A549 (cell line): ENCODE measurements around the gene CDH22.

Experiments used
- KDM5A ChIP-seq: fragments of 200-600 bp; sonication (generic); IDR thresholded peaks from 2 replicates; pipeline ENCODE4 v1.6.1; 2016; ENCODE audit warnings: antibody characterized with exemption, mild to moderate bottlenecking
- TF ChIP-seq, protein P1 (sequence below): fragments of >200 bp; sonication (Bioruptor Twin); formaldehyde crosslinking; IDR thresholded peaks from 3 replicates; pipeline ENCODE4 v1.5.1; 2016

- TF ChIP-seq, protein P1, sequence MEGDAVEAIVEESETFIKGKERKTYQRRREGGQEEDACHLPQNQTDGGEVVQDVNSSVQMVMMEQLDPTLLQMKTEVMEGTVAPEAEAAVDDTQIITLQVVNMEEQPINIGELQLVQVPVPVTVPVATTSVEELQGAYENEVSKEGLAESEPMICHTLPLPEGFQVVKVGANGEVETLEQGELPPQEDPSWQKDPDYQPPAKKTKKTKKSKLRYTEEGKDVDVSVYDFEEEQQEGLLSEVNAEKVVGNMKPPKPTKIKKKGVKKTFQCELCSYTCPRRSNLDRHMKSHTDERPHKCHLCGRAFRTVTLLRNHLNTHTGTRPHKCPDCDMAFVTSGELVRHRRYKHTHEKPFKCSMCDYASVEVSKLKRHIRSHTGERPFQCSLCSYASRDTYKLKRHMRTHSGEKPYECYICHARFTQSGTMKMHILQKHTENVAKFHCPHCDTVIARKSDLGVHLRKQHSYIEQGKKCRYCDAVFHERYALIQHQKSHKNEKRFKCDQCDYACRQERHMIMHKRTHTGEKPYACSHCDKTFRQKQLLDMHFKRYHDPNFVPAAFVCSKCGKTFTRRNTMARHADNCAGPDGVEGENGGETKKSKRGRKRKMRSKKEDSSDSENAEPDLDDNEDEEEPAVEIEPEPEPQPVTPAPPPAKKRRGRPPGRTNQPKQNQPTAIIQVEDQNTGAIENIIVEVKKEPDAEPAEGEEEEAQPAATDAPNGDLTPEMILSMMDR = no peak
- TF ChIP-seq KDM5A = no peak
These were observed 162.6 kb downstream of the CDH22 start for GRCh38 chr20:46145713-46146112.
